SK-MEL-5 (cell line): Measurements from ENCODE around the gene COPS8. TPM values are rescaled to one million over a fixed set of nuclear protein-coding genes. Genes with fewer than 3 reads are reported as not detected.
A peak's percentile ranks its signal among the peaks of the same experiment; 100 is the strongest.

ENCODE experiments used
- DNase-seq: peaks from one replicate; pipeline ENCODE4 v3.0.0-alpha.2; 2016; ENCODE audit warnings: low read depth, low spot score
- in situ Hi-C: cut with HindIII; loops from 2 replicates; pipeline ENCODE4 v1.10.0; 2016; ENCODE audit warnings: low sequenced_read_pairs, high pct_unique_total_duplicates, low pct_unique_long_range_greater_than_20kb
- total RNA-seq: library from RNA; depleted of rRNA; stranded (reverse); fragments of >200 nt; shearing (Covaris generic); gene quantifications from 2 replicates; pipeline ENCODE4 v1.2.3, GENCODE V29; 2014

COPS8 gene
- total RNA-seq, 1 experiment from 2014 or later, result 271 TPM

DNA sequence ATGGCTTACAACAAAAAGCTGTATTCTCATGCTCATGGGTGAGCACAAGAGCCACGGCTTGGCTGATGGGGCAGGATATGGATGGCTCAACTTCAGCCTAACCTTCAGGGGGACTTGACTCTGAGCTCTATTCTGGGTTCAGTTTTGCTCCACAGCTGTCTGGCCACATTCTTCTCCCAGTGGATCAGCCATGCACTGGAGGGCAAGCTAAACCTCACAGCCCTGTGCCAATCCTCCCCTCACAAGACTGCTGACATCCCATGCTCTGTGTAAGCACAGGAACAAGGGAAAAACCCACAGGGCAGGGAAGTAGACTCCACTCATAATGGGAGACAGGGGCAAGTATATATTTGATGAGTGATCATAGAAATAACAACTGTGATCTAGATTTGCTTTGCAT is 35.6 kb downstream of the COPS8 start:
- in situ Hi-C loops, result no loop called here
- DNase-seq, result no peak

DNA sequence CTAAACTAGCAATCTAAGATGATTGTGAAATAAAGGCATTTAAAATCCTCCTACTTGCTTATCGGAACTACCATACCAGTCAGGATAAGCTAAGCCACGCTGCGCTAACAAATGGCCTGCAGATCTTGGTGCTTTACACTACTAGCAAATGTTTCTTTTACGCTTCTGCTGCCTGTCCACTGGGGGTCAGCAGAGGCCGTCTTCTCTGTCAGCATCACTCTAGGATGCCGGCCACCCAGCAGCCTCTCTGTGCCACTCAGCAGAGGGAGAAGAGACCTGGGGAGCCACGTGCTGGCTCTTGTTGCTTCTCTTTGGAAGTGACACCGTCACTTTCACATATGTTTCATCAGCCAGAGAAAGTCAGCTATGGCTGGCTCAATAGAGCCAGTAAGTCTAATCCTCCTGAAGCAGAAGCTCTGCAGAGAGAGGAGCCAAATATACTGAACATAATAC is 36.6 kb downstream of the COPS8 start:
- in situ Hi-C loops, result no loop called here
- peak; percentile 57 for DNase-seq

DNA sequence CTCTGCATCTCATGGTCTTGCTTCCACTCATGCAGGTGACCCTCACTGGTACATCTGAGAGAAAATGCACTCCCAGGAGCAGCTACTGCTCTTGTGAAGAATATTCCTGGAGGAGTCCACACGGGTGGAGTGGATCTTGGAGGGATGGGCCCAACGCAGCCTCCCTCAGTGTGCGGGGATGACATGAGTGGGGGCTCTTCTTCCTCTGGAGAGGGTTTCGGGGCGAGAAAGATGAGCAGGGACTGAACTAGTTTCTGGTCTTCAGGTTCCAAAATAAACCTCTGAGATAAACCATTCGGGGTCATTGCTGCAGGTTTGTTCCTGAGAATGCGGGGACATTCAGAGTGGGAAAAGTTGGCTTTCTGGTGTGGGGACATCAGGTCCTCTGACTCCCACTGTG is 39.1 kb downstream of the COPS8 start:
- in situ Hi-C loops, result no loop called here
- no peak for DNase-seq

DNA sequence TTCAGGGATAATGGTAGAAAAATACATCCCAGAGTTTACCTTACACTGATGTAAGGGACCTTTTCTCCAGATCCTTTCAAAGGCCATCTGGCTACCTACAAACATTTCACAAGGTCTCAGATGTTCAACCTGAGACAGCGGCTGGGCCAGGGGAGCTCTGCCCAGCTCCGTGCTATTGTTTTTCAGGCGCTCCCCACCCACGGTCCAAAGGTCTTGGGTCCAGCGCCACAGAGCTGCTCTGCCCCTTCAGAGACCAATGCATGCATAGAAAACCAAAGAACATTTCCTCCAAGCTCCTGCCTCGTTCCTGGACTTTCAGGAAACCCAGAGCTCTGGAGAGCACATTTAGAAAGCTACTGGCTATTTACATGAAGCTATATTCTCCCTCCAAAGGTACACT is 40.3 kb downstream of the COPS8 start:
- in situ Hi-C loops, result no loop called here
- DNase-seq, result no peak

DNA sequence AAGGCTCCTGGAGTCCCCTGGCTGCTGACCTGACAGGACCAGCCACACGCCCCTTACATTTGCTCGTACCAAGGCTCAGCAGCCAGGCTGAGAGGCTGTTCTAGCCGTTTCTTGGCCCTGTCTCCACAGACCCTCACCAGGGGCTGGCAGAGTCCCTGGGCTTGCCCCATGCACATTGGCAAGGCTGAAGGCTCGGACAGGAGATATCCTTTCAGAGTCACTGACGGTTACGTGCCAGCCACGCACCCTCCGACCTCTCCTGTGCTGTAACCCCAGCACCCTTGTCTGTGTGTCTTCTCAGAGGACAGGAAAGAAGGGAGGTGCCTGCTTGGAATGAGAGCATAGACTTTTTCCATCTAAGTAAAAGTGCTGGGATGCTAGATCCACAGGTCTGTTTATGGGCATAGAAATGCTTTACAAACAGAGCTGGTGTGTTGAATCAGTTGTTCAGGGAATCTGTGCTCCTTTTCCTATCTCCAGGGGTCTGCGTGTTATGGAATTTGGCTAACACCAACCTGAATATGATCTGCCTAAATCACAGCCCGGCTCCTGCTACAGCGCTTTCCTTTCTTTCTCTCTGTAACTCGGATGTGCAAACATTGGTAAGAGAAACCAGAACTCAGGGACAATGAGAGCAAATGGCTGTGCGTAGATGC is 41.0 kb downstream of the COPS8 start:
- in situ Hi-C loops, result no loop called here
- DNase-seq, result no peak

DNA sequence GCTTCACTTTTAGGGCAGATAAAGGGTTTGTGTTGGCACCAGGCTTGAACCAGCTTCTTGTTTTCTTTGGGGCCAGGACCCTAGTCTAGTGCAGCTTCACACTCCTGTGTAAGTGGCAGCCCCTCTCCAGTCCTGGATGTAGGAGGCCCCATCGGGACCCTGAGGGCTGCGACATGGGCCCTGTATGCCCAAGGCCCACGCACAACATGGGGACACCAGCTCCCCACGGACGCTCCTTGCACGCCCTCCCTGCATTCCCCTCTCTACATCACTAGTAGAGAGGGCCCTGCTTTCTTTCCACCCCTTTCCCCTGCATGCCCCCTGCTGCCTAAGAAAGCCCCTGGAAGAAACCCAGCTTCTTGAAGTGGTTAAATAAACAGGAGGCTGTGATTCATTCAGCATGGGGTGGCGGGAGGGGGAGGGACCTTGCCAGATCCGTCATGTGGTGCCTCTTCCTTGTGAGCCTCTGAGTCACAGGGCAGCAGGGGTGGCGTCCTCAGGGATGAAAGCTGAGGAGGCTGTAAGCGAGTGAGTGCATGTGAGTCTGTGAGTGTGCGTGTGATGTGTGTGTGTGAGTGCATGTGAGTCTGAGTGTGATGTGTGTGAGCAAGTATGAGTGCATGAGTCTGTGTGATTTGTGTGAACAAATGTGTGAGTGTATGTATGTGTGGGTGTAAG is 42.5 kb downstream of the COPS8 start:
- peak; percentile 61 for DNase-seq
- in situ Hi-C loops, result no loop called here

DNA sequence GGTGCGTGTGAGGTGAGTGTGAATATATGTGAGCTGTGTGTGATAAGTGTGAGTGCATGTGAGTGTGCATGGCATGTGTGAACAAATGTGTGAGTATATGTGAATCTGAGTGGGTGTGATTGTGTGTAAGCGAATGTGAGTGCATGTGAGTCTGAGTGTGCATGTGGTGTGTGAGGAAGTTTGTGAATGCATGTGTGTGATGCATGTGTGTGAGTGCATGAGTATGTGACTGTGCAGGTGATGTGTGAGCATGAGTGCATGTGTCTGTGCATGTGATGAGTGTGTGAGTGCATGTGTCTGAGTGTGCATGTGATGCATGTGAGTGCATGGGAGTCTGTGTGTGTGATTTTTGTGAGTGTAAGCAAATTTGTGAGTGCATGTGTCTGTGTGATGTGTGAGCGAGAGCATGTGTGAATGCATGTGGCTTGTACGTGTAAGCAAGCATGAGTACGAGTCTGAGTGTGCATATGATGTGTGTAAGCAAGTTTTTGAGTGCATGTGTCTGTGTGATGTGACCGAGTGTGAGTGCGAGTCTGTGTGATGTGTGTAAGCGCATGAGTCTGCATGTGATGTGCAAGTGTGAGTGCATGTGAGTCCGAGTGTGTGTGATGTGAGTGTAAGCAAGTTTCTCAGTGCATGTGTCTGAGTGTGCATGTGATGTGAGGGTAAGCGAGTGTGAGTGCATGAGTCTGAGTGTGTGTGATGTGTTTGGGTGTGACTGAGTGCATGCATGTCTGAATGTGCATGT is 43.3 kb downstream of the COPS8 start:
- no peak for DNase-seq
- in situ Hi-C loops, result no loop called here

DNA sequence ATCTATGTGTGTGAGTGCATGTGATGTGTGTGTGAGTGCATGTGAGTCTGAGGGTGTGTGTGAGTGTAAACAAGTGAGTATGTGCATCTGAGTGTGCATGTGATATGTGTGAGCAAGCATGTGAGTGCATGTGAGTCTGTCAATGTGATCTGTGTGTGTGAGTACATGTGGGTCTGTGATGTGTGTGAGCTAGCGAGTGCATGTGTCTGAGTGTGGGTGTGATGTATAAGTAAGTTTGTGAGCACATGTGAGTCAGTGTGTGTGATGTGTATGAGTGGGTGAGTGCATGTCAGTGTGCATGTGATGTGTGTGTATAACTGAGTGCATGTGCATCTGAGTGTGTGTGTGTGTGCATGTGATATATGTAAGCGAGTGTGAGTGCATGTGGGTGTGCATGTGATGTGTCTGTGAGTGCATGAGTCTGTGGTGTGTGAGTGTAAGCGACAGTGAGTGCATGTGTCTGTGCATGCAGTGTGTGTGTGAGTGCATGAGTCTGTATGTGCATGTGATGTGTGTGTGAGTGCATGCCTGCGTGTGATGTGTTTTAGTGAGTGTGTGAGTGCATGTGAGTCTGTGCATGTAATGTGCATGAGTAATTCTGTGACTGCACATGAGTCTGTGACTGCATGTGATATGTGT is 44.1 kb downstream of the COPS8 start:
- DNase-seq, result no peak
- in situ Hi-C loops, result no loop called here

DNA sequence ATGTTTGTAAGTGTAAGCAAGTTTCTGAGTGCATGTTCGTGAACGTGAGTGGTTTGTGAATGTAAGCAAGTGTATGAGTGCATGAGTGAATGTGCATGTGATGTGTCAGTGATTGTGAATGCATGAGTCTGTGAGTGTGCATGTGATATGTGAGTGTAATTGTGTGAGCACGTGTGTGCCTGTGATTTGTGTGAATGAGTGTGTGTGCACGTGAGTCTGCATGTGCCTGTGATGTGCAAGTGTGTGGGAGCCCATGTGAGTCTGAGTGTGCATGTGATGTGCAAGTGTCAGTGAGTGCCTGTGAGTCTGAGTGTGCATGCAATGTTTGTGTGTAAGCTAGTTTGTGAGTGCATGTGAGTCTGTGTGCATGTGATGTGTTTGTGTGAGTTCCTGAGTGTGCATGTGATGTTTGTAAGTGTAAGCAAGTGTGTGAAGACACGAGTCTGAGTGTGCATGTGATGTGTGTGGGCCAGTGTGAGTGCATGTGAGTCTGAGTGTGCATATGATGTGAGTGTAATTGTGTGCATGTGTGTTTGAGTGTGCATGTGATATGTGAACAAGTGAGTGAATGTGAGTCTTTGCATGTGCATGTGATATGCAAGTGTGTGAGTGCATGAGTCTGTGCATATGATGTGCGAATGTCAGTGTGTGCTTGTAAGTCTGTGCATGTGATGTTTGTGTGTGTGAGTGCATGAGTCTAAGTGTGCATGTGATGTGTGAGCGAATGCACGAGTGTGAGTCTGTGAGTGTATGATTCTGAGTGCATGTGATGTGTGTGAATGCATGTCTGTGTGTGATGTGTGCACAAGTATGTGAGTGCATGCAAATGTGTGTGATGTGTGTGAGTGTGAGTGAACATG is 45.1 kb downstream of the COPS8 start:
- DNase-seq, result no peak
- in situ Hi-C loops, result no loop called here

DNA sequence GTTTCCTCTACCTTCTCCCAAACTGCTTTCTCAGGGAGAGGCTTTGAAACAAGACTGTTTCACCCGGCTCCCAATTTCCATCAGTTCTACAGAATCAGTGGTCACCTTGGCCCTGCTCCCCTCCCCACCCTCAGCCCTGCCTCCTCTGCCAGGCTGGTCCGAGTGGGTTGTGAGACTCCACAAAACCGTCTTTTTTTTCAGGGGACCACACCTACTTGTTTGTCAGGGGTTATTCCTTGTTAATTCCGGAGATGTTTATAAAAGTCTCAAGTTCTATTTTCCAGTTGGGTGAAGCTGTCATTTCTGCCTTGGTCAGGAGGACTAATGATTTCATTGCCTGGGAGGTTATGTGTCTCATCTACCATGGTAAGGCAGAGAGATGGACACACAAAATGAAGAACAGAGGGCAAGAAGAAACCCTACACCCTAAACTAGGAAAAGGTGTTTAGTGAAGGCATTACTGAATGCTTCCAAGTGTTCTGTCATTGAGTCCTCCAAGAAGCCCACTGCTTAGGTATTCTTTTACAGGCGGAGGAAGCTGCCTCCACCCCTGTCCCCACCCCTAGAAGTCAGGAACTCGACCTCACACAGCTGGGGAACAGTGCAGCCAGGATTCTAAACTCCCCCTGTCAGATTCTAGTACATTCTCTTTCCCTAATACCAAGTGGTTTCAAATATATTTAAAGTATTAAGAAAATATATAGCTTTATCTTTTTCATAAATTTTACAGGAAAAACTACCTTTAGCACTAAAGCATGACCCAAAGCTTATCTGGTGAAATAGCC is 46.3 kb downstream of the COPS8 start:
- no peak for DNase-seq
- in situ Hi-C loops, result no loop called here

DNA sequence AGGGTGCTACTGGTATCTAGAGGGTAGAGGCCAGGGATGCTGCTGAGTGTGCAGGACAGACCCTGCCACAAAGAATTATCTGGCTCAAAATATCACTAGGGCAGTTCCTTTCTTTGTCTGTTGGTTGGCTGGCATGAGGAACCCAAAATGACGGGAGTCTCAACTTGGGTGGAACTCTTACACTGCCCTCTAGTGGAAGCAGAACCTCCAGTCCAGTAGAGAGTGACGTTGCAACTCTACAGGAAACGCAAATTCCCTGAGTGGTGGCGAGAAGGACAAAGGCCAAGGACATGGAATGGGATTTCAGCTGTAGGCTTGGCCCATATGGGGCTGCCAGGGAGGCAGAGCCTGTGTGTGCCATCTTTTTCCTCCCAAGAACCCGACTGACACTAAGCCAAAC is 47.1 kb downstream of the COPS8 start:
- DNase-seq, result peak; percentile 83
- in situ Hi-C loops, result no loop called here

DNA sequence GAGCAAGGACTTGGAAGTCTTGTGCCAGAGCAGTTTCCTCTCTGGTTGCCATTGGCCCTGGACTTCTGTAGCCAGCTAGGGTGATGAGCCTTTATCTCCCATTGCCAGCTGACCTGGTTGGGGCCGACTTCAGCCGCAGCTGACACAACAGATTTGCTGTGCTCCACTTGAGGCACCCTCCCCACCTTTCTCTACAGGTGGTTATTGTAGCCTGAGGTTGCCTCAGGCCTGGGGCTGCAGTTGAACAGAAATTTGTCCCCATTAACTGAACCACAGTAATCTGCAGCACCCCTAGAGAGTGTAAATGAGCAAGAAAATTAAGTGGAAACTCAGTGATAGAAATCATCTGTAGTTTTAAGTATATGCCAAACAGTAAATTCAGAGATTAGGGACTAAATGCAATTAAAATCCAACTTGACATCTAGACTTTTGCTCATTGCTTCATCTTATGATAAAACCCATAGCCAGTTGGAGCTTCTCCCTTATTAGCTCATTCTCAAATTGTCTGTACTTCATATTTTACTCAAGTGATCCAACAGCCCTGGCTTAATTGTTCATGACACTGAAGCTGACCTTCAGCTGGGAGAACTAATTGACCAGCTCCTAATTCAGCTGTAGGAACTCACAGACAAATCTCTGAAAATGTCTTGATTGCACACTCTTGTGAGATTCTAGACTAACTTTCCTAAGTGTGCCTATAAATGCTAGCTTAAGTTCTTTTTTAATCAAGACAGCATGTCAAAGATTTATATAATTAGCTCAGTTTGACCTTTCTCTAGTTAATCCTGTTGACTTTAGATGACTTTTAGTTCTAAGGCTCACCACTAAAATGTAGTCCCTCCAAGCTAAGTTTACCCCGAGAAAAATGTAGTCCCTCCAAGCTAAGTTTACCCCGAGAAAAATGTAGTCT is 48.9 kb downstream of the COPS8 start:
- no peak for DNase-seq
- in situ Hi-C loops, result no loop called here

DNA sequence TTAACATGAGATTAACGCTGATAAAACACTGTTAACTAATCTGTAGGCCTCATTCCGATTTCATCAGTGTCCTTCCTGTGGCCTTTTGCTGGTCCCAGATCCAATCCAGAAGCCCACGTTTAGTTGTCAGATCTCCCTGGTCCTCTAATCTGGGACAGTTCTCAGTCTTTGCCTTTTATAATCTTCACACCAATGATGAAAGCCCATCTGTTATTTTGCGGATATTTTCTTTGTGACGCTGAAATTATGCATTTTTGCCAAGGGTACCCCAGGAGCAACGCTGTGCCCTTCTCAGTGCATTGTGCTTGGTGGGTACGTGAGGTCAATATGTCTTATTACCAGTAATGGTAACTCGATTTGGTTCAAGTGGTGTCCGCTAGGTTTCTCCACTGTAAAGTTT is 51.1 kb downstream of the COPS8 start:
- DNase-seq, result no peak
- in situ Hi-C loops, result no loop called here

DNA sequence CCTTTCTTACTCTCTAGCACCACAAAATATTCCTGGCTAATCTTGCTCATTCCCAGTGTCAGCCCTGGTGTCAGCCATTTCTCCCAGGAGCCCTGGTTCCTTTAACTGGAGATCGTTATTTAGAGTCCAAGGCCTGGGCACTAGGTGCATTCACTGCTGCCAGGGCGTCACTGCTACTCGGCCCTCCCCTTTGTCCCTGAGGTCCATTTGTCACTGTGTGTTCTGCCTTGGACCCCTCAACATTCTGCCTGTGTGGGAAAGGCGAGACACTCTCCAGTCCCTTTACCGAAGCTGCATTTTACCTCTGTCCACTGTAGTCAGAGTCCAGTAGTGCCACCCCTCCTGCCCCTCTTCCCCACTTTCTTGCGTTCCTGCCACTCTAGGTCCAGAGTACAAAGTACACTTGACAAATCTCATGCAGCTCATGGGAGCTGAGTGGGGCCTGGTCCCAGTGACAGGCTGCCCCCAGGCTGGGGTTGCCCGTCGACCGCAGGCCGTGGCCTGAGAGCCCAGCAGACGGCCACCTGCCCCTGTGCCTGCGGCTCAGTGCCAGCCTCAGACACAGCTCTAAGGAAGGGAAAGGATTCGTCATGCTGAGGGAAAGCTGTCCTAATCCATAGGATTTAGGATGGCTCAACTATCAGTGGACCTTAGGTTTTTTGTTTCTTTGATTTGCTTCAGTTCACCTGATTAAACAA is 52.1 kb downstream of the COPS8 start:
- in situ Hi-C loops, result no loop called here
- DNase-seq, result no peak

DNA sequence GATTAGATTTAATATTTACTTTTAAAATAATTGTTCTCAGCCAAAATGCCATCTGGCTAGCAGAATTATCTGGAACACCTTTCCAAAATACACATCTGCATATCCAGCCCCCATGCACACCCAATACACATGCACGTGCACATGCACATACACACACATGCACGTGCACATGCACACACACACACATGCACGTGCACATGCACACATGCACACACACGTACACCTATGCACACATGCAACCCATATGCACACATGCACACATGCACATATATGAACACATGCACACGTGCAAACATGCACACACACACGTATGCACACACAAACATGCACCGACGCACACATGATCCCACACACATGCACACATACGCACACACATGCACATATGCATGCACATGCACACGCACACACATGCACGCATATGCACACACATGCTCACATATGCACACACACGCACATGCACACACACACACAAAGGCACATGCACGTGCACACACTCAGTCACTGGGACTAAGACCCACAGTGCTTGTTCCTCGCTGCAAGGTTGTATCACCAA is 53.5 kb downstream of the COPS8 start:
- in situ Hi-C loops, result no loop called here
- no peak for DNase-seq
